Naive thymus-derived CD8-positive, alpha-beta T cell (primary cell): ENCODE data around the gene UMOD. TPM values are rescaled to one million over a fixed set of nuclear protein-coding genes. Genes with fewer than 3 reads are reported as not detected.
"Not testable (repeated sequence)": the region's sequence is repeated elsewhere in the genome, so short reads cannot be mapped to it uniquely, and the experiment has no call there.

Experiments used
- ATAC-seq, 2 donors: fragments of 150-1000 bp; cut with Tn5 transposase in 1 of 2; sonication (Bioruptor Pico), chemical (Tn5 transposase) in 1 of 2; 1 replicate in 1 of 2; 2 replicates in 1 of 2; pipeline ENCODE4 v1.10.0; 2021; ENCODE audit warnings: mild to moderate bottlenecking in 2 of 2, moderate library complexity in 2 of 2
- POLR2A ChIA-PET: fragments of 350-600 bp; sonication (Branson Sonifier 250); formaldehyde crosslinking; loops from one replicate; lab custom pipeline; 2021; ENCODE audit warnings: antibody characterized with exemption; lab: Charles Lee
- DNase-seq, 10 donors: peaks; one replicate each; pipeline versions ENCODE4 v3.0.0 to v3.0.0-alpha.2; 2020 to 2022
- H3K27ac Mint-ChIP-seq, 10 donors: one replicate each; pipeline ENCODE4 v1.8.0; 2020 to 2022; ENCODE audit warnings: mild to moderate bottlenecking in 10 of 10, mixed read lengths in 10 of 10, moderate library complexity in 4 of 10, inconsistent platforms in 1 of 10
- H3K27me3 Mint-ChIP-seq, 5 donors: one replicate each; pipeline ENCODE4 v1.8.0; 2021 to 2022; ENCODE audit warnings: mixed read lengths in 5 of 5
- H3K36me3 Mint-ChIP-seq, 3 donors: one replicate each; pipeline ENCODE4 v1.8.0; 2020 to 2022; ENCODE audit warnings: mixed read lengths in 3 of 3, mild to moderate bottlenecking in 2 of 3, inconsistent platforms in 1 of 3
- H3K4me1 Mint-ChIP-seq, 4 donors: one replicate each; pipeline ENCODE4 v1.8.0; 2021 to 2022; ENCODE audit warnings: mixed read lengths in 4 of 4
- H3K4me3 Mint-ChIP-seq, 10 donors: one replicate each; pipeline ENCODE4 v1.8.0; 2020 to 2022; ENCODE audit warnings: mild to moderate bottlenecking in 10 of 10, mixed read lengths in 10 of 10, moderate library complexity in 6 of 10, inconsistent platforms in 1 of 10
- H3K9me3 Mint-ChIP-seq, 9 donors: one replicate each; pipeline ENCODE4 v1.8.0; 2020 to 2022; ENCODE audit warnings: mixed read lengths in 9 of 9, mild to moderate bottlenecking in 3 of 9, inconsistent platforms in 1 of 9, moderate library complexity in 1 of 9
- polyA plus RNA-seq, 3 donors: library from polyadenylated mRNA; unstranded; fragments of 300-500 nt; fragmentation: Illumina TruSeq; gene quantifications; one replicate each; pipeline ENCODE4 v1.2.3, GENCODE V29; 2021
- total RNA-seq, 8 experiments: library from RNA in 2 of 8; stranded (reverse) in 2 of 8; gene quantifications; one replicate each; pipeline ENCODE4 v1.2.3 and lab custom pipeline; 2021 to 2026

The UMOD gene
- total and polyA plus RNA-seq, 5 experiments from 2014 or later, result not detected

- Mint-ChIP-seq H3K9me3 (peaks cover 0 to 17% (median 0%) of the 10 kb centered on the region in 9 donors), H3K36me3 (no peaks in the 10 kb centered on the region), H3K27ac (no peak within 1 kb of the TSS), H3K4me1 (no peaks in the 10 kb centered on the region), H3K27me3 (peaks cover 0 to 10% (median 3%) of the 10 kb centered on the region in 5 donors), H3K4me3 (no peak within 1 kb of the TSS)
- no peak for ATAC-seq
- POLR2A ChIA-PET, result no interaction called here
- no peak for DNase-seq
Measured at GRCh38 chr16:20327444-20328041, 25.0 kb downstream of the UMOD start, which contains the start of gene GP2. Gene GP2, minus strand, starts transcription at chr16:20327513. Its CDS starts 1,082 bp downstream, at chr16:20326431.

- Mint-ChIP-seq H3K27ac (no peak overlapping the region), H3K27me3 (peaks cover 0 to 10% (median 0%) of the 10 kb centered on the region in 5 donors), H3K4me3 (no peak overlapping the region), H3K9me3 (peaks cover 0 to 17% (median 0%) of the 10 kb centered on the region in 9 donors), H3K4me1 (no peaks in the 10 kb centered on the region), H3K36me3 (no peaks in the 10 kb centered on the region)
- POLR2A ChIA-PET, result no interaction called here
- ATAC-seq (no peak), DNase-seq (no peak)
Measured at GRCh38 chr16:20326321-20326720, 26.2 kb downstream of the UMOD start.

GRCh38 chr16:20325005-20325404 lies 27.5 kb downstream of the UMOD start:
- peaks cover 0 to 10% (median 0%) of the 10 kb centered on the region in 5 donors for H3K27me3 Mint-ChIP-seq
- ATAC-seq (no peak), DNase-seq (no peak)
- H3K36me3 Mint-ChIP-seq, result no peaks in the 10 kb centered on the region
- H3K4me1 Mint-ChIP-seq, result no peaks in the 10 kb centered on the region
- POLR2A ChIA-PET, result no interaction called here
- H3K27ac Mint-ChIP-seq, result no peak overlapping the region
- H3K9me3 Mint-ChIP-seq, result peaks cover 0 to 14% (median 0%) of the 10 kb centered on the region in 9 donors
- no peak overlapping the region for H3K4me3 Mint-ChIP-seq

GRCh38 chr16:20323591-20324117 lies 28.9 kb downstream of the UMOD start:
- Mint-ChIP-seq H3K4me3 (no peak overlapping the region), H3K36me3 (no peaks in the 10 kb centered on the region), H3K4me1 (no peaks in the 10 kb centered on the region), H3K27ac (no peak overlapping the region), H3K27me3 (peaks cover 0 to 14% (median 0%) of the 10 kb centered on the region in 5 donors), H3K9me3 (peaks cover 0 to under 1% (median 0%) of the 10 kb centered on the region in 9 donors)
- DNase-seq, result no peak
- no peak for ATAC-seq
- POLR2A ChIA-PET, result no interaction called here

GRCh38 chr16:20322696-20323095 lies 29.8 kb downstream of the UMOD start:
- Mint-ChIP-seq H3K4me1 (no peaks in the 10 kb centered on the region), H3K27me3 (peaks cover 0 to 14% (median 0%) of the 10 kb centered on the region in 5 donors), H3K36me3 (no peaks in the 10 kb centered on the region), H3K27ac (no peak overlapping the region), H3K4me3 (no peak overlapping the region), H3K9me3 (no peaks in the 10 kb centered on the region)
- no peak for ATAC-seq
- no peak for DNase-seq
- POLR2A ChIA-PET, result no interaction called here

- no peak for ATAC-seq
- H3K27me3 Mint-ChIP-seq, result peaks cover 0 to 16% (median 2%) of the 10 kb centered on the region in 5 donors
- no peaks in the 10 kb centered on the region for H3K4me1 Mint-ChIP-seq
- no peak overlapping the region for H3K27ac Mint-ChIP-seq
- no peaks in the 10 kb centered on the region for H3K36me3 Mint-ChIP-seq
- no peak overlapping the region for H3K4me3 Mint-ChIP-seq
- POLR2A ChIA-PET, result no interaction called here
- no peaks in the 10 kb centered on the region for H3K9me3 Mint-ChIP-seq
- DNase-seq, result no peak
Measured at GRCh38 chr16:20321671-20322070, 30.8 kb downstream of the UMOD start.

- H3K27ac Mint-ChIP-seq, H3K9me3 Mint-ChIP-seq, DNase-seq, H3K4me1 Mint-ChIP-seq, POLR2A ChIA-PET, H3K36me3 Mint-ChIP-seq, H3K4me3 Mint-ChIP-seq, ATAC-seq: not testable (repeated sequence)
- H3K27me3 Mint-ChIP-seq, result peaks cover 0 to 12% (median 2%) of the 10 kb centered on the region in 5 donors
Measured at GRCh38 chr16:20321051-20321450, 31.5 kb downstream of the UMOD start.

- ATAC-seq (no peak), DNase-seq (no peak)
- Mint-ChIP-seq H3K9me3 (no peaks in the 10 kb centered on the region), H3K4me1 (no peaks in the 10 kb centered on the region), H3K36me3 (no peaks in the 10 kb centered on the region), H3K27me3 (peaks cover 0 to 12% (median 2%) of the 10 kb centered on the region in 5 donors), H3K4me3 (no peak overlapping the region), H3K27ac (no peak overlapping the region)
- POLR2A ChIA-PET, result no interaction called here
Measured at GRCh38 chr16:20320592-20320991, 31.9 kb downstream of the UMOD start.

- ATAC-seq, result no peak
- no peak overlapping the region for H3K27ac Mint-ChIP-seq
- no peak for DNase-seq
- POLR2A ChIA-PET, result no interaction called here
- H3K9me3 Mint-ChIP-seq, result no peaks in the 10 kb centered on the region
- peaks cover 0 to 12% (median 2%) of the 10 kb centered on the region in 5 donors for H3K27me3 Mint-ChIP-seq
- no peaks in the 10 kb centered on the region for H3K36me3 Mint-ChIP-seq
- no peak overlapping the region for H3K4me3 Mint-ChIP-seq
- no peaks in the 10 kb centered on the region for H3K4me1 Mint-ChIP-seq
Measured at GRCh38 chr16:20320178-20320577, 32.3 kb downstream of the UMOD start.

- ATAC-seq (no peak), DNase-seq (no peak)
- Mint-ChIP-seq H3K27ac (no peak overlapping the region), H3K4me3 (no peak overlapping the region), H3K9me3 (peaks cover 0 to under 1% (median 0%) of the 10 kb centered on the region in 9 donors), H3K27me3 (peaks cover 0 to 12% (median 2%) of the 10 kb centered on the region in 5 donors), H3K4me1 (no peaks in the 10 kb centered on the region), H3K36me3 (no peaks in the 10 kb centered on the region)
- POLR2A ChIA-PET, result no interaction called here
Measured at GRCh38 chr16:20319406-20319805, 33.1 kb downstream of the UMOD start.

GRCh38 chr16:20318437-20318836 lies 34.1 kb downstream of the UMOD start:
- no peak overlapping the region for H3K4me3 Mint-ChIP-seq
- no peaks in the 10 kb centered on the region for H3K4me1 Mint-ChIP-seq
- H3K27me3 Mint-ChIP-seq, result peaks cover 0 to 8% (median 2%) of the 10 kb centered on the region in 5 donors
- POLR2A ChIA-PET, result no interaction called here
- ATAC-seq (no peak), DNase-seq (no peak)
- no peak overlapping the region for H3K27ac Mint-ChIP-seq
- peaks cover 0 to 2% (median 0%) of the 10 kb centered on the region in 9 donors for H3K9me3 Mint-ChIP-seq
- no peaks in the 10 kb centered on the region for H3K36me3 Mint-ChIP-seq

- POLR2A ChIA-PET, result no interaction called here
- DNase-seq, result no peak
- H3K27me3 Mint-ChIP-seq, result peaks cover 0 to 12% (median 2%) of the 10 kb centered on the region in 5 donors
- H3K27ac Mint-ChIP-seq, result no peak overlapping the region
- no peaks in the 10 kb centered on the region for H3K36me3 Mint-ChIP-seq
- peaks cover 0 to 6% (median 0%) of the 10 kb centered on the region in 9 donors for H3K9me3 Mint-ChIP-seq
- no peaks in the 10 kb centered on the region for H3K4me1 Mint-ChIP-seq
- no peak overlapping the region for H3K4me3 Mint-ChIP-seq
- no peak for ATAC-seq
Measured at GRCh38 chr16:20318006-20318405, 34.5 kb downstream of the UMOD start.

- ATAC-seq, result no peak
- peaks cover 0 to 13% (median 2%) of the 10 kb centered on the region in 5 donors for H3K27me3 Mint-ChIP-seq
- peaks cover 0 to 10% (median 0%) of the 10 kb centered on the region in 9 donors for H3K9me3 Mint-ChIP-seq
- no peak overlapping the region for H3K4me3 Mint-ChIP-seq
- H3K27ac Mint-ChIP-seq, result no peak overlapping the region
- POLR2A ChIA-PET, result interaction anchor here (0.6 kb wide), 1 partner anchor 167 kb away, joined by 3 read pairs; no protein-coding TSS in a partner anchor
- H3K4me1 Mint-ChIP-seq, result no peaks in the 10 kb centered on the region
- no peaks in the 10 kb centered on the region for H3K36me3 Mint-ChIP-seq
- no peak for DNase-seq
Measured at GRCh38 chr16:20317117-20317516, 35.4 kb downstream of the UMOD start.
